Germinal center (tissue), 1 donor: ENCODE results near the gene RPS19BP1.

ENCODE experiments used
- DNase-seq: peaks from one replicate; pipeline ENCODE4 v3.0.0; 2012; ENCODE audit warnings: mixed read lengths, low spot score

RPS19BP1 gene

GRCh38 chr22:39559456-39560105, 27.0 kb upstream of the RPS19BP1 start:
- DNase-seq: no peak

DNA sequence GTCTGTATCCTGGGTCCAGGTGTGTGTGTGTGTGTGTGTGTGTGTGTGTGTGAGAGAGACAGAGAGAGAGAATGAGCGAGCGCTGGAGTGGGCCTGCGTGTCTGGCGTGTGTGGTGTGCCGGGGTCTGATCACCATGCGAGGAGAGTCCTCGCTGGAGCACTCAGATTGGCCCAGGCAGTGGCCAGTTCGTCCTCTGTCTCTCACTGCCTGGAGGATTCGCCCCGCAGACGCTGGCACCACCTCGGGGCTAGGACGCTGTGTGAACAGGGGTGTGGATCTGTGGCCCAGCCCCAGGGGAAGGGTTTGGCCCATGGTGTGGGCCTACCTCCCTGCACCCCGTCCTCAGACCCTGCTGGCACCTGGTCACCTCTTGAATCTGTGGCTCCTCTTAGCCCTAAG, 26.4 kb upstream of the RPS19BP1 start:
- DNase-seq: no peak

DNA sequence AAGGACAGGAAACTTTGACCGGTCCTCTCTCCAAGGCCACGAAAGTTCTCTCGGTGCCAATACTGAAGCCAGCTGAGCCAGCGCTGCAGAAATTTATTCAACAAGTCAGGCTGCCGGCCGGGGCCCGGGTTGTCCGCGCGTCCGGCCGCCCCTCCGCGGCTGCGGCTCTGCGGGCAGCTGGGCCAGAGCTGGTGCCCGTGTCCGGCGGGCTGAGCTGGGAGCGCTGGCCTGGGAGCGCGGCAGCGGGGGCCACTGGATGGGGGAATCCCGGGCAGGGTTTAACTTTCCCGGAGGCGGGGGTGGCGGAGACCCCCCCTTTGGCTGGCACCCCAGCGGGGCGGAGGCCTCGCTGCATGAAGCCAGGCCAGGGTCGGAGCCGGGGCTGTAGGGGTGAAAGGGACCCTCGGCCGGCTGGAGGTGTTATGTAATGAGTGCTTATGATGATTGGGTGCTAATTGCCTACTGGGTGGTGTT, 25.7 kb upstream of the RPS19BP1 start:
- DNase-seq: no peak

DNA sequence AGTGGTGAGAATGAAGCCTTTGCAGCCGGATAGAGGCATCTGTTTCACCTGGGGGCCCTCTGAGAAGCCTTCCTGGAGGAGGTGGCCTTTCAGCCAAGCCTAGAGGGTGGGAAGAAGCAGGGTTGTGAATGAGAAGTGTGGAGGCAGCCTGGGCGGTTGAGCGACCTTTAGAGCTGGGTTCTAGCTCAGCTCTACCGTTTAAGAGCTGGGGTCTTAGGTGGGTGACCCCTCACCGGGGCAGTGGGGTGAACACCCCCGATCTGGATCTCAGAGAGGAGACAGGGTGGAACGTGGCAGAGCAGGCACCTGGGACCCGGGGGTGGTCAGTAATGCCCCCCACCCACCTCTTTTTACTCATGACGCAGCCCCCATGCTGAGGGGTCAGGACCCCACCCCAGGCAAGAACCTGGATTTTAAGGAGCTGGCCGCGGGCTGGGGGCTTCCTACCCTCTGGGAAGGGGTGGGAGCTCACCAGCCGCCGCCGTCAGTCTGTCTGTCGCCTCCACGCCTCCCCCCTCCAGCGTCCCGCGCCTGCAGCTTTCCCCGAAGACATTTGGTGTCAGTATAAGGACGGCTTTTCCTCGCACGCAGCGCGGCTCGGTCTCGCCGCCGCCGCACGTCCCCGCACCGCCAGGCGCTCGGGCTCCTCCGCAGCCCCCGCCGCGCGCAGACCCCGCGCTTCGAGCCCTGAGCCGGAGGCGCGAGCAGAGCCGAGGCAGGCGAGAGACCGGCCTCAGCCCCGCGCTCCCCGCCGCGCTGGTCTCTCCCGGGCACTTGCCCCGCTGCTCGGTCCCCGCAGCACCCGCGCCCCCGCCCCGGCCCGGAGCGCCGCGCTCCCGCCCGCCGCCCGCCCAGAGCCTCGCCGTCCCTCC, 24.7 kb upstream of the RPS19BP1 start:
- DNase-seq: no peak

DNA sequence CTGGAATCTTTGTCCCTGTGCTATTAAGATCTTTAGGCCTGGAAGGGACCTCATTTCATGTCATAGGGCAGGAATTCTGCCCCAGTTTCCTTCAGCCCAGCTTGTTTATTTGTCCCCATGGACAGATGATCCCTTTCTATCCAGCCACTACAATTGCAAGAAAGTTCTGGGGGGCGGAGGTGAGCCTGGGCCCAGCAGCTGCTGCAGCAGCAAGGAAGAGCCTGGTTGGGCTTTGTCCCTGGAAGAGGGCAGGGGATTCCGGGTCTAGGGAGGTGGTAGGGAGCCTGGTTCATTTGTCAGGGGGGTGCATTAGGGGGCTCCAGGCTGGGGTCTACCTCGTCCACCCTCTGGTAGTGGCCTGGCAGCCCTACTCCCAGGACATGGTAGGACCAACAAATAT, 21.6 kb upstream of the RPS19BP1 start:
- DNase-seq: no peak

DNA sequence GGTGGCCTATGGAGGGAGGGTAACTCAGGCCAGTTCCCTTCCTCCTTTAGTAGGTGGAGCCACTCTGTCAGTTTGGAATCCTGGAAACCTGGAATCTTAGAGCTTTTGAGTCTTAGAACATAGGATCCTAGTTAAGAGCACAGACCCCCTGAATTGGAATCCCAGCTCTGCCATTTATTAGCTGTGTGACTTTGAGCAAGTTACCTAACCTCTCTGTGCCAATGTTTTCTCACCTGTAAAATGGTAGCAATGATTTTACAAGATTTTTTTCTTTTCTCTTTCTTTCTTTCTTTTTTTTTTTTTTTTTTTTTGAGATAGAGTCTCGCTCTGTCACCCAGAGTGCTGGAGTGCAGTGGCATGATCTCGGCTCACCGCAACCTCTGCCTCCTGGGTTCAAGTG, 20.9 kb upstream of the RPS19BP1 start:
- no peak for DNase-seq

GRCh38 chr22:39547587-39547947, 15.0 kb upstream of the RPS19BP1 start:
- no peak for DNase-seq

DNA sequence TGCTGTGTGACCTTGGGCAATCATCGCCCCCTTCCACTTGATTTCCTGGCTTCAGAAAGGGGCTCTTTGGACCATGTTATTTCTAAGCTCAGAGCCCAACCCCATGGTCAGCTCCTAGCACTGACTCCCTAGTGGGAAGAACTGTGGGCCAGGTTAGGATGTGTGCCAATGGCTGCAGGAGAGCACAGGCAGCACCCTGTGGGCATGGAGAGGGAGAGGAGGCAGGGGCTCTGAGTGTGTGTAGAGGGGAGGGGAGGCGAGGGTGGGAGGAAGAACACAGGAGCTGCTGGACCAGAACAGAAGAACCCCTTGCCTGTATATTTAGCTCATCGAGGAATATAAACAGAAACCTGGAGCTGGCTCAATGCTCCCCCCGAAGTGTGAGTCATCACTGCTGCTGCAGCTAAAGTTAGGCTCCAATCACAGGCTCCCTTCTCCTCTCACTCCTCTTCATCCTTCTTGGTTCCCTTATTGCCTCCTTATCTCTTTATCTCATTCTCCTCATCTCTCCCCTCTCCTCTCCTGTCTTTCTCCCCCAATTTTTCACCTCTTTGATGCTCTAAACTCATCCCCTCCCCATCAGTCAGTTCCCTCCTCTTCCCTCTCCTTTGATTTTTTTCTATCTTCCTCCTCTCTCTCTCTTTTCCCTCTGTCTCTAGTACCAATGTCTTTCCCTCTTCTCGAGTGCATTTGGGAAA, 14.5 kb upstream of the RPS19BP1 start:
- DNase-seq: no peak

- no peak for DNase-seq
These were observed 13.1 kb upstream of the RPS19BP1 start for GRCh38 chr22:39545386-39546365.

- DNase-seq: no peak
These were observed 10.5 kb upstream of the RPS19BP1 start for GRCh38 chr22:39543095-39543494.

GRCh38 chr22:39537975-39538374, 5.4 kb upstream of the RPS19BP1 start:
- no peak for DNase-seq

- DNase-seq: no peak
These were observed 4.2 kb upstream of the RPS19BP1 start for GRCh38 chr22:39536711-39537110.

DNA sequence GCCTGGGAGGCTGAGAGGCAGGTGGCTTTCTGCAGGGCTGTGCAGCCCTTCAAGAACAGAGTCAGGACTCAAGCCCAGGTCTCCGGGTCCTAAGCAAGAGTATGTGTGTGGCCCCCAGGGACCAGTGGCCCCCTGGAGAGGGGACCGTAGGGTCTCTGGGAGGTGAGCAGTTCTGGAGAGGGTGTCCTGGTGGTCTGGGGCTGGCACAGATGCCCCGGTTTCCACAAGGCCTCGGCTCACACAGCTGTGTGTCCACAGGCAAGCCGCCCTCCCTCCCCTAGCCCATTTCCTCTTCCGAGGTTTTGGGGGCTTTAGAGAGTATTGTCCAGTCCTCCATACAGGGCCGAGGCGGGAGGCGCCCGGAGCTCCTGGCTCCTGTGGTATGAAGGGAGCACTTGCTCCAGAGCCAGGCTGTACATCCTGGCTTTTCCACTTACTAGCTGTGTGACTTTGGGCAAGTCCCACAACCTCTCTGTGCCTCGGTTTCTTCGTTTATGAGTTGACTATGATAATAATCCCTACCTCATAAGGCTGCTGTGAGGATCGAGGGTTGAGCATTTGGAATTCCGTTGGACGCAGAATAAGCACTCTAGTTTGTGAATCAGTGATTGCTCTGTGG, 3.4 kb upstream of the RPS19BP1 start:
- no peak for DNase-seq

GRCh38 chr22:39535357-39535725, 2.8 kb upstream of the RPS19BP1 start:
- no peak for DNase-seq

- DNase-seq: peak; percentile 77
These were observed 2.2 kb upstream of the RPS19BP1 start for GRCh38 chr22:39534591-39535356.

GRCh38 chr22:39534092-39534506, 1.6 kb upstream of the RPS19BP1 start:
- DNase-seq: no peak

GRCh38 chr22:39530692-39531331, 1.7 kb downstream of the RPS19BP1 start:
- DNase-seq: peak; percentile 31

GRCh38 chr22:39530116-39530515, 2.4 kb downstream of the RPS19BP1 start:
- no peak for DNase-seq

DNA sequence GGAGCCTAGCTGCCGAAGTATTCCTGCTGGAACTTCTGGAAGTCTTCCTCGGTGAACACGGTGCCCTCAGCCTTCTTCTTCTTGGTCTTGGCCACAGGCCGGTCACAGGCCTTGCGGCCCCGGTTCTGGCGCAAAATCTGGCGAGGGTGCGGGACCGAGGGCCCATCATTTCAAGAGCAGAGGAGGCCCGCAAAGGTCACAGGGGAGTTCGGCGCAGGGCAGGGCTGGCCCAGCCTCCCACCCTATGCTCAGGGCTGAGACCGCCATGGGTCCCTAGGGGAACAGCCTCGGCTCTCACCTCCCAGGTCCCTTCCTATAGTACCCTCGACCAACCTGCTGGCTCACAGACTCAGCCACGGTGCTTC, 3.1 kb downstream of the RPS19BP1 start:
- DNase-seq: no peak
